SHP77 (cell line): ENCODE data around the gene GSTM5.
"Not testable (repeated sequence)": the region's sequence is repeated elsewhere in the genome, so short reads cannot be mapped to it uniquely, and the experiment has no call there.

ENCODE experiments used
- DNase-seq, 2 experiments: peaks; one replicate each; lab custom pipeline; 2025; lab: John Stamatoyannopoulos, UW

The GSTM5 gene

GRCh38 chr1:109728870-109729269 is 16.8 kb downstream of the GSTM5 start:
- DNase-seq = no peak

- DNase-seq = no peak
These were observed 18.6 kb downstream of the GSTM5 start for GRCh38 chr1:109730666-109731065.

GRCh38 chr1:109732390-109732881 is 20.4 kb downstream of the GSTM5 start:
- DNase-seq = no peak

GRCh38 chr1:109733236-109733870 is 21.3 kb downstream of the GSTM5 start:
- DNase-seq = no peak

GRCh38 chr1:109739738-109740614 is 27.9 kb downstream of the GSTM5 start:
- DNase-seq = peak; percentile 27 to 50

GRCh38 chr1:109740615-109741373 is 28.7 kb downstream of the GSTM5 start, which contains the start of gene GSTM3:
TSS of gene GSTM3 (minus strand) at chr1:109741038. CDS start at chr1:109740287, 751 bp downstream.
- no peak for DNase-seq

- DNase-seq = not testable (repeated sequence)
These were observed 36.3 kb downstream of the GSTM5 start for GRCh38 chr1:109748311-109748710.

GRCh38 chr1:109749221-109749620 is 37.2 kb downstream of the GSTM5 start:
- DNase-seq = no peak

GRCh38 chr1:109750241-109750882 is 38.3 kb downstream of the GSTM5 start:
- no peak for DNase-seq

GRCh38 chr1:109750920-109751319 is 38.9 kb downstream of the GSTM5 start:
- DNase-seq = no peak

GRCh38 chr1:109751531-109752260 is 39.6 kb downstream of the GSTM5 start:
- DNase-seq = no peak

- DNase-seq = no peak
These were observed 42.7 kb downstream of the GSTM5 start for GRCh38 chr1:109754738-109755137.

GRCh38 chr1:109756325-109756724 is 44.3 kb downstream of the GSTM5 start:
- not testable (repeated sequence) for DNase-seq

- DNase-seq = no peak
These were observed 44.9 kb downstream of the GSTM5 start for GRCh38 chr1:109756848-109757521.

- no peak for DNase-seq
These were observed 46.1 kb downstream of the GSTM5 start for GRCh38 chr1:109757936-109758786.

- no peak for DNase-seq
These were observed 47.7 kb downstream of the GSTM5 start for GRCh38 chr1:109759513-109760334.

- no peak for DNase-seq
These were observed 48.7 kb downstream of the GSTM5 start for GRCh38 chr1:109760581-109761226.
